ENCODE data around the gene CFAP90.

- TF ChIP-seq CTCF (conservative IDR thresholded peaks at IDR 0.05; ENCODE audit: low read depth, low read length) (no peak), EZH2phosphoT487 (IDR thresholded peaks at IDR 0.05; ENCODE audit: borderline replicate concordance, low read length) (no peak)
Measured at GRCh38 chr5:7876867-7877266, 25.9 kb upstream of the CFAP90 start.

All from PC-3 (cell line).